Right atrium auricular region (tissue), 2 donors: Measurements from ENCODE around the gene CKAP2. TPM values are rescaled to one million over a fixed set of nuclear protein-coding genes. Genes with fewer than 3 reads are reported as not detected.
"Not testable (repeated sequence)": the region's sequence is repeated elsewhere in the genome, so short reads cannot be mapped to it uniquely, and the experiment has no call there.

Experiments
- DNase-seq: peaks from one replicate; pipeline ENCODE4 v3.0.0-alpha.2; 2019; ENCODE audit warnings: low spot score
- H3K27ac ChIP-seq, 2 donors: fragments of 200-600 bp; sonication (generic); 1 replicate in 1 of 2; 2 replicates in 1 of 2; pipeline ENCODE4 v1.5.1; 2016 to 2019
- H3K27me3 ChIP-seq, 2 donors: fragments of 200-600 bp; sonication (generic); one replicate each; pipeline versions ENCODE4 v1.5.1 to v1.6.0; 2017 to 2019
- H3K36me3 ChIP-seq: fragments of 200-600 bp; sonication (generic); one replicate; pipeline ENCODE4 v1.5.1; 2016
- H3K4me1 ChIP-seq, 2 donors: fragments of 200-600 bp; sonication (generic); one replicate each; pipeline versions ENCODE4 v1.5.1 to v1.6.0; 2017 to 2019
- H3K4me3 ChIP-seq, 2 donors: fragments of 200-600 bp; sonication (generic); 1 replicate in 1 of 2; 2 replicates in 1 of 2; pipeline ENCODE4 v1.5.1; 2017 to 2019; ENCODE audit warnings: mild to moderate bottlenecking in 1 of 2, moderate library complexity in 1 of 2
- H3K9me3 ChIP-seq, 2 donors: fragments of 200-600 bp; sonication (generic); one replicate each; pipeline ENCODE4 v1.5.1; 2019
- total RNA-seq, 2 donors: library from RNA; depleted of rRNA; stranded (reverse); fragments of >200 nt; gene quantifications; one replicate each; pipeline ENCODE4 v1.1.0, GENCODE V29; 2016

The CKAP2 gene
- total RNA-seq, 2 donors from 2014 or later = 4.7 to 7.0 TPM

DNA sequence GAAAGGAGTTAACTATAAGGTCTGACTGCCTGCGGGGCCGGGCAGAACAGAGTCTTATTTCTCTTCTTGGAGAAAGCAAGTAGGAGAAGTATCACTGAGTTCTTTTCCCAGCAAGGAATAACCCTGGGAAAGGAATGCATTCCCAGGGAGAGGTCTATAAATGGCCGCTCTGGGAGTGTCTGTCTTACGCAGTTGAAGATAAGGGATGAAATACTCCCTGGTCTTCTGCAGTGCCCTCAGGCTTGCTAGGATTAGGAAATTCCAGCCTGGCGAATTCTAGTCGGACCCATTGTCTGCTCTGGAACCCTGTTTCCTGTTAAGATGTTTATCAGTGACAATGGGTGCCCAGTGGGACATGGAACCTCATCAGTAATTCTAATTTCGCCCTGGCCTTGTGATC, 47.0 kb downstream of the CKAP2 start:
- H3K36me3 ChIP-seq, H3K4me1 ChIP-seq, H3K27ac ChIP-seq, DNase-seq, H3K9me3 ChIP-seq, H3K4me3 ChIP-seq, H3K27me3 ChIP-seq: not testable (repeated sequence)

GRCh38 chr13:52505843-52506242, 50.6 kb downstream of the CKAP2 start:
- H3K4me3 ChIP-seq, H3K27me3 ChIP-seq, DNase-seq, H3K36me3 ChIP-seq, H3K9me3 ChIP-seq, H3K27ac ChIP-seq, H3K4me1 ChIP-seq: not testable (repeated sequence)

- H3K27me3 ChIP-seq, H3K27ac ChIP-seq, DNase-seq, H3K36me3 ChIP-seq, H3K4me3 ChIP-seq, H3K4me1 ChIP-seq, H3K9me3 ChIP-seq: not testable (repeated sequence)
Observed at GRCh38 chr13:52509532-52509931, 54.3 kb downstream of the CKAP2 start.

DNA sequence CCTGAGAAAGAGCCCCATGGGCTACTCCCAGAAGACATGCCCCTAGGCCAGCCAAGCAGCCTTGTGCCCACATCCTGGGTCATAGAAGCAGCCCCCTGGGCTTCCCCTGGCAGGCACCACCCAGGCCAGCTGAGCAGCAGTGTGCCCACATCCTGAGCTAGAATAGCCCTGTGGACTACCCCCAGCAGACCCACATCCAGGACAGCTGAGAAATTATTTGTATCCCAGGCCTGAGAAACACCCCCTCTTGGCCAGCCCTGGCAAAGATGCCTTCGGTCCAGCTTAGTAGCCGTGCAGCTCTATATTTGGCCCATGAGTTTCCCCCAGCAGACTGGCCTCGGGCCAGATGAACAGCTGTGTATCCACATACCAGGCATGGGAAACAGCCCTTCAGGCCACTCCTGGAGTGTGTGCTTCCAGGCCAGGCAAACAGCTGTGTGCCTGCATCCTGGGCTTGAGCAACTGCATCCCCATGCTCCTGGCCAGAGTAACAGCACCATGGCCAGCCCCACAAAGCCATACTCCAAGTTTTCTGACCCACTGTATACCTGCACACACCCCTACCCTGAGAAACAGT, 55.0 kb downstream of the CKAP2 start:
- not testable (repeated sequence) for H3K4me1 ChIP-seq, H3K27me3 ChIP-seq, DNase-seq, H3K9me3 ChIP-seq, H3K27ac ChIP-seq, H3K4me3 ChIP-seq, H3K36me3 ChIP-seq

- H3K4me3 ChIP-seq, DNase-seq, H3K27me3 ChIP-seq, H3K9me3 ChIP-seq, H3K36me3 ChIP-seq, H3K4me1 ChIP-seq, H3K27ac ChIP-seq: not testable (repeated sequence)
Observed at GRCh38 chr13:52511598-52511997, 56.3 kb downstream of the CKAP2 start.

GRCh38 chr13:52513957-52514596, 58.8 kb downstream of the CKAP2 start:
- H3K36me3 ChIP-seq, H3K27ac ChIP-seq, H3K4me3 ChIP-seq, DNase-seq, H3K27me3 ChIP-seq, H3K4me1 ChIP-seq, H3K9me3 ChIP-seq: not testable (repeated sequence)

GRCh38 chr13:52523323-52523722, 68.0 kb downstream of the CKAP2 start:
- not testable (repeated sequence) for DNase-seq, H3K4me1 ChIP-seq, H3K4me3 ChIP-seq, H3K36me3 ChIP-seq, H3K9me3 ChIP-seq, H3K27ac ChIP-seq, H3K27me3 ChIP-seq

Other genes with a start within 250 kb of the CKAP2 start
- 1 to 10 TPM; 6.5 to 7.3 TPM for gene THSD1, start 49.3 kb upstream of the CKAP2 start, total RNA-seq
- gene VPS36, start 4.8 kb upstream of the CKAP2 start, total RNA-seq = 10 to 100 TPM; 28.3 to 61.3 TPM
- gene HNRNPA1L2, start 187.0 kb downstream of the CKAP2 start, total RNA-seq = 1 to 10 TPM; 1.8 to 2.2 TPM
- 10 to 100 TPM; 33.4 to 38.3 TPM for gene SUGT1, start 197.4 kb downstream of the CKAP2 start, total RNA-seq